ENCODE results near the gene RHBDD3.
A peak's percentile ranks its signal among the peaks of the same experiment; 100 is the strongest.
"Not testable (repeated sequence)": the region's sequence is repeated elsewhere in the genome, so short reads cannot be mapped to it uniquely, and the experiment has no call there.

Gene RHBDD3

GRCh38 chr22:29268511-29269229 lies 889 bp upstream of the RHBDD3 start:
- DNase-seq = peak; percentile 57

- no peak for DNase-seq
Measured at GRCh38 chr22:29267462-29267857, 321 bp downstream of the RHBDD3 start.

- DNase-seq = no peak
Measured at GRCh38 chr22:29266564-29267461, 968 bp downstream of the RHBDD3 start.

- no peak for DNase-seq
Measured at GRCh38 chr22:29265929-29266328, 1.9 kb downstream of the RHBDD3 start.

GRCh38 chr22:29265305-29265704 lies 2.5 kb downstream of the RHBDD3 start:
- no peak for DNase-seq

- DNase-seq = no peak
Measured at GRCh38 chr22:29263791-29264276, 3.9 kb downstream of the RHBDD3 start.

- no peak for DNase-seq
Measured at GRCh38 chr22:29260601-29261315, 7.0 kb downstream of the RHBDD3 start.

GRCh38 chr22:29260031-29260560 lies 7.7 kb downstream of the RHBDD3 start:
- DNase-seq = no peak

GRCh38 chr22:29259253-29259899 lies 8.4 kb downstream of the RHBDD3 start:
- no peak for DNase-seq

GRCh38 chr22:29258407-29259252 lies 9.2 kb downstream of the RHBDD3 start:
- DNase-seq = no peak

GRCh38 chr22:29257751-29258181 lies 10.0 kb downstream of the RHBDD3 start:
- no peak for DNase-seq

- DNase-seq = no peak
Measured at GRCh38 chr22:29256606-29257325, 11.0 kb downstream of the RHBDD3 start.

- no peak for DNase-seq
Measured at GRCh38 chr22:29255064-29255621, 12.6 kb downstream of the RHBDD3 start.

GRCh38 chr22:29254286-29254660 lies 13.5 kb downstream of the RHBDD3 start:
- DNase-seq = no peak

GRCh38 chr22:29253561-29254285 lies 14.1 kb downstream of the RHBDD3 start:
- DNase-seq = no peak

- no peak for DNase-seq
Measured at GRCh38 chr22:29251981-29252911, 15.5 kb downstream of the RHBDD3 start.

- DNase-seq = no peak
Measured at GRCh38 chr22:29251265-29251664, 16.5 kb downstream of the RHBDD3 start.

- DNase-seq = not testable (repeated sequence)
Measured at GRCh38 chr22:29247891-29248290, 19.9 kb downstream of the RHBDD3 start.
